NCI-H128 (cell line): ENCODE data around the gene ZDHHC14.
"Not testable (repeated sequence)": the region's sequence is repeated elsewhere in the genome, so short reads cannot be mapped to it uniquely, and the experiment has no call there.

ENCODE experiments used
- DNase-seq: peaks from one replicate; lab custom pipeline; 2025; ENCODE audit not compliant: unreplicated experiment; lab: John Stamatoyannopoulos, UW

Gene ZDHHC14

DNA sequence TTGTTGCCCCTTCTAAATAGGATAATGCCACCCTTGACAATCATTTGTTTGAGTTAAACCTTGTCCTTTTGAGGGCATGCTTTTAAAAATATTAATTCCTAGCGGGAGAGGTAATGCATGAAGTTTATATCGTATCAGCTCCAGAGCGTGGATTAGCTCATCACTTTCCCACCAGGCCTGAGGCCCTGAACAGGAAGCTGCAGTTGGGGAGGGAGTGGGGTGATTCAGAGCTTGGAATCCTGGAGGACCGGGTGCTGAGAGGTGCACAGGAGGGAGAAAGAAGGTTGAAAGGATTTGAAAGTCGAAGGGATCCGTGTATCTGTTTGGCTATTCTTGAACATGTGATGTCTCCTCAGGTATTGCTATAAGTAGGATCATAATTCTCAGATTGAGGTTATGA lies 25.0 kb downstream of the ZDHHC14 start:
- no peak for DNase-seq

DNA sequence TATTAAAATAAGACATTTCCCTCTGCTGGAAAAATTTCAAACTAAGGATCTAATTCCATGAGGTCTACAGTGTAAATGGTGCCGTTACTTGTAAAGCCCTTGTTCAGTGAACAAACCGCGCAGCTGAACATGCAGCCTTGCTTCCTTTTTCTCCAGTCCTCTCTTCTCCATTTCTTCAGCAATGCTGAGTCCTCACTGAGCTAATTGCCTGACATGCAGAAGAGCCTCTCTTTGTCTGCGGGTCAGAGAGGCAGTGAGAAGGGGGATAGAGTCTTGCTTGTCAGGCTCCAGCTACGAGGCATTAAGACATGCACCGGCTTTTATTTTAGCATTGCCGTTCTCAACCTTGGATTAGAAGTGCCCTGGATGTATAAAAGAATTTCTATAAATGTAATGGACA lies 25.7 kb downstream of the ZDHHC14 start:
- DNase-seq, result no peak

DNA sequence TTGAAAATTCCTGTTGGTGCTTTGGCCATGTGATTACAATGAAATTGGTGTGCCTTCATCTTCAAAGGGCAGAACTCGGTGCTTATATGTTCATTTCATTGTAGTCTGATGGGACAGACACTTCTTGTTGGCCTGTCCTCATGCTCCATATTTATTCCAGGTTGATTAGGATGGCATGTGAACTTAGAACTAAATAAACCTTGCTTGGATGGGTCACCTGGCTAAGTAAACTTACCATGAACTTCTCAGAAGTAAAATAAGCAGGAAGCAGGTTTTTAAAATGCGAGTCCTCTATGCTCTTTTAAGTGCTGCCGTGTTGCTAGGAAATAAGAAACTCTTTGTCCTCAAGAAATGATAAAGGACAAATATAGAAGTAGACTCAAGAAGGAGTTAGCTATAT lies 26.7 kb downstream of the ZDHHC14 start:
- DNase-seq, result no peak

DNA sequence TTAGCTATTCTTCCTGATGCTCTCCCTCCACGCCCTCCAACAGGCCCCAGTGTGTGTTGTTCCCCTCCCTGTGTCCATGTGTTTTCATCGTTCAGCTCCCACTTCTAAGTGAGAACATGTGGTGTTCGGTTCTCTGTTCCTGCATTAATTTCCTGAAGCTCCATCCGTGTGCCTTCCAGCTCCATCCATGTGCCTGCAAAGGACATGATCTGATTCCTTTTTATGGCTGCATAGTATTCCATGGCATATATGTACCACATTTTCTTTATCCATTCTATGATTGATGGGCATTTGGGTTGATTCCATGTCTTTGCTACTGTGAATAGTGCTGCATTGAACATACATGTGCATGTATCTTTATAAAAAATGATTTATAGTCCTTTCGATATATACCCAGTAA lies 27.4 kb downstream of the ZDHHC14 start:
- DNase-seq, result not testable (repeated sequence)

DNA sequence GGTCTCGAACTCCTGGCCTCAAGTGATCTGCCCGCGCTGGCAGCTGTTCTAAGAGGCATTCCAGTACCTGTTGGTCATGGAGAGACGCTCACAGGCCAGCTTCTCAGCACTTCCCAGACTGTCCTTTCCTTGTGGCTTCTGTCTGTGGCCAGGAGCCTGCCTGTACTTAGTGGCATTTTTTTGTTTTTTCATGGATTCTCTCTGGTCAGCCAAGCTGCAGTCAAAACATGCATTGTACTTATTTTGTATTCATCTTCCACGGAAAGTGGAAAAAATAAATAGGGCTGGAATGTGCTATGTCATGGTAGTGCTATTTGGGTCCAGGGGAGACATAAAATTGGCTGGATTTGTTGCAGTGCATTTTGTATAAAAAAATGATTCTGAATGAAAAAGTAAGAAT lies 29.1 kb downstream of the ZDHHC14 start:
- no peak for DNase-seq

DNA sequence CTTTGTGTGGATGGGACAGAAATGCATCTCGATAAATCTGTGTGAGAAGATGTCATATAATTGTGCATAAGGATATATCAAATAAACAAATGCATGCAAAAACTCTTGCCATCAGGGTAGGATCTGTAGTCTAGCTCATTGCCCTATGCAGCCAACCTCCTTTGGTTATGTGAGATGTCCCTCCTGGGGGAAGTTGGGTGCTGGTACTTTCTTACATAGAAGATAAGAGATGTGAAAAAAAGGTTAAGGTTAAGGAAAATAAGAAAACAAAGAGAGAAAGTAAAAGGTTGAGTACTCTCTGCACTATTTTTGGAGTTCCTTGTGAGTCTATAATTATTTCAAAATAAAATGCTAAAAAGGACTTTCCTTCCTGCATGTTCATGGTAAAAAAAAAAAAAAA lies 30.4 kb downstream of the ZDHHC14 start:
- DNase-seq, result no peak

DNA sequence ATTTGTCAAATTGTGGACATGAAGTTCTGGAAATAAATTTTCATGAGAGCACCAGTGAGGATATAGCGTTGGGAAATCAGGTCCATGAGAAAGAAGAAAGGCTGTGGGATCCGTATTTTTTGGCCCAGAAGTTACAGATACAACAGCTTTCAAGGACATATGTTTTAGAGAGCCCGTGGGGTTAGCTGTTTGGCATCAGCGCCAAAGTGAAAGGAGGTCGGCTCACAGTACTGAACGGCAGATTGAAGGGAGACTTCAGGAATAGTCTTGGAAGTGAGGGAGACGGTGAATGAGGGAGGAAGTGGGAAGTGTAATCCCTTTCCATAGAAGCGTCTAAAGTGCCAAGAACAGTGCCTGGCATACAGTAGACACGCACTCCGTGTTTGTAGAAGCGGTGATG lies 31.8 kb downstream of the ZDHHC14 start:
- no peak for DNase-seq

DNA sequence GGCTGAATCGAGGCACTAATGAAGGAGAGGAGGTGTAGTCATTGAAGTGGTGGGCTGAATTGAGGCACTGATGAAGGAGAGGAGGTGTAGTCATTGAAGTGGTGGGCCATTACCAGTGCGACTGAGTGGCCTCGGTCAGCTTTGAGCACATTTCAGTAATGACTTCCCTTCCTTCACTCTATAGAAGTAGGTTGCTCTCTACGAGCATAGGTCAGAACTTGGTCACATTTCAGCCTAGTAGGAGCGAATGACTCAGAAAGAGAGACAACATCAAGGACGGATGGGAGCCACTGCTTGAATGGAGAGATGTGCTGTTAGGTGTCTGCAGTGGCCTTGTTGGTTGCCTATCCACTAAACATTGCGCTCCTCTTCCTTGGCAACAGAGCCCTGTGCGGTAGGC lies 39.5 kb downstream of the ZDHHC14 start:
- DNase-seq, result no peak

DNA sequence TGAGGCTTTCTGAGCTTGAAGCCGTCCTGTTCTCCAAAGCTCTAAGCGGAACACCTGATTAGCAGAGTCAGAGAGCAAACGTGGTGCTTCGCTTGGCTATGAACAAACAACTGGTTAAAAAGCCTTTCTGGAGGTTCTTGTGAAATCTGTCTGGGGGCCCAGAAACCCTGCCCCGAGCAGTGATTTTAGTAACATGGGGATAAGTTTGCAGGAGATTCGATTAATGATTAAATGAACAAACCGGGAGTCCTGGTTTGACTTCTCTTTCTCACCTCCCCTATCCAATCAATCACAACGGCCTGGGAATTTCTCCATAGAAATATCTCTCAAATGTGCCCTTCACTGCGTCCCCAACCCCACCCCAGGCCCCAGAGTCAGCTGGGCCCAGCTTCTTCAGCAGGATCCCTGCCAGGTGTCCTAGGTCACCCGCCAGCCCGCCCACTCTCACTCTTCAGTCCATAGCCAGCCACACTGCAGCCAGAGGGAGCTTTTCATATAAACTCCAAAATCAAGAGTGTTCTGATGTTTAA lies 43.6 kb downstream of the ZDHHC14 start:
- no peak for DNase-seq

DNA sequence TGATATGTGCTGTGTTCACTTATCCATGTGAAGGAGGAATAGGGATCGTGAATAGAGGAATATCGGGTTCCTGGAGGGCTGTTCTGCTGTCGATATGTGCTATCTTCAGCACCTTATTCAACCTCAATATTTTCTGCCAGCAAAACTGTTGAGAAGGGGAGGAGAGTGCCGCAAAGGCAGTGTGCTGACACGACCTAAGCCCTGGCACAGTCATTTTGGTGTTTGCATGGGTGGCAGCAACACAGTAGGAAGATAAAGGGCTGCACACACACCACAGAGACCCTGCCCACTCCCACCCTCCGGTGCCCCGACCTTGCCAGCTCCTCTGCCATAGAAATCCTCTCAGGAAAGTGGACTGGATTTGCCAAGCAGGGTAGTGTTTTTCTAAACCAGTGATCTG lies 47.0 kb downstream of the ZDHHC14 start:
- DNase-seq, result no peak

DNA sequence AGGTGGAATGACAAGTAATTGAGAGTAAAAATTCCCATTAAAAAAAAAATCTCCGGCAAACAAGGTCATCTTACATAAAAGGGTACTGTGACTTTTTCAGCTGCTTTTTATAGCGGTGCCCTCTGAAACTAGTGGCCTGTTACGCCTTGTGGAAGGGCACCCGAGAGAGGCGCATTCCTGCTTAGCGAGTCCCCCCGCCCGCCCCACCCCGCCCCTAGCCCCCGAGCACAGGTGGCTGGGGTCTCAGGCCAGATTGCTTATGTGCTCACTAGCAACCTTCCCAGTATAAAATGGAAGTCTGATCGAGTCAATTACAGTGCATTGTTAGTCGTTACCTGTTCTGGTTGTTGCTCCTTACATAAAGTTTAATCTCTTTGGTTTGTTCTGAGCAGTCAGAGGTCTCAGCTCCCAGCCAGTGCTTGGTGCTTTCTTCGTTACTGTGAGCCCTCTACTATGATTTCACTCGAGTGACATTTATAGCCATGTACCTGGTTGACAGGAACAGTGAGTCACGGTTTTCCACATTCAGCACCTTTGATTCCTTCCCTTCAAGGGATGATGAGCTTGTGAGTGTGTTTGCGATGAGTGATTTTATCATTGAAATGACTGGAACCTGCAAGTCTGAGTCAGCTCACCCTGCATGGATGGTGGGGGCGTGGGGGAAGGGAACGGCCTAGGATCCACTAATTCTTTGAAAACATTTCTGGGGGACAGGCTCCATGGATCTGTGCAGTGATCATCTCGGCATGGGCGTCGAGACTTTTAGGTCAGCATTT lies 47.6 kb downstream of the ZDHHC14 start:
- no peak for DNase-seq

DNA sequence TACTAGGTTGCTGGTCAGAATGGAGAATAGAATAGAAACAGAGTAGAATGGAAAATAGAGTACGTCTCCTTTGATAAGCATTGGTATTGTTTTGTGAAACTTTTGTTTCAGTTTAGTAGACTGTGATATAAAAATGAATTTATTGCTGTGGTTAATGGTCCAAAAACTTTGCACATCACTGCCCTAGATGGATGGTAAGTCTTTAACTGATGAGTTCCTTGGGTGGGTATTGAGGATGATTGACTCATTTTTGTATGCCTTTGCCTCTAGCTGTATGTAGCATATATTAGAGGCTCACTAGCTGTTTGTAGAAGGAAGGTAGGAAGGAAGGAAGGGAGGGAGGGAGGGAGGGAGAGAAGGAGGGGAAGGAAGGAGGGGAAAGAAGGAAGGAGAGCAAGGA lies 48.3 kb downstream of the ZDHHC14 start:
- no peak for DNase-seq

DNA sequence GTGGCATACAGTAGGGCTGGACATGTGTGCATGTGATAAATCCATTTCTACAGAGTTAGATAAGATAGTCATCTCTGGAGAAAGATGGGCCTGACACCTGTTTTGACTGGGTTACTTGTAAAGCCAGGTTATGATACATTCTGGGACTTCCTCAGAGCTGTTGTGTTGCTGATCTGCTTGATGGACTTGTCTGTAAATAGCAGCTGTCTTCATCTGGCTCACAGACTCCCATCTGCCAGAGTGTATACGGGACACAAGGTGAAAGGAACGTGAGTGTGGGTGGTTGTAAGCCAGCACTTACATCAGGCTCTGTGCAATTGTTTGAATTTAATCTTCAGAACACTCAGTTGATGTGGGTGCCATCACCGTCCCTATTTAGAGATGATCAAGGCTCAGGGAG lies 49.8 kb downstream of the ZDHHC14 start:
- DNase-seq, result no peak

DNA sequence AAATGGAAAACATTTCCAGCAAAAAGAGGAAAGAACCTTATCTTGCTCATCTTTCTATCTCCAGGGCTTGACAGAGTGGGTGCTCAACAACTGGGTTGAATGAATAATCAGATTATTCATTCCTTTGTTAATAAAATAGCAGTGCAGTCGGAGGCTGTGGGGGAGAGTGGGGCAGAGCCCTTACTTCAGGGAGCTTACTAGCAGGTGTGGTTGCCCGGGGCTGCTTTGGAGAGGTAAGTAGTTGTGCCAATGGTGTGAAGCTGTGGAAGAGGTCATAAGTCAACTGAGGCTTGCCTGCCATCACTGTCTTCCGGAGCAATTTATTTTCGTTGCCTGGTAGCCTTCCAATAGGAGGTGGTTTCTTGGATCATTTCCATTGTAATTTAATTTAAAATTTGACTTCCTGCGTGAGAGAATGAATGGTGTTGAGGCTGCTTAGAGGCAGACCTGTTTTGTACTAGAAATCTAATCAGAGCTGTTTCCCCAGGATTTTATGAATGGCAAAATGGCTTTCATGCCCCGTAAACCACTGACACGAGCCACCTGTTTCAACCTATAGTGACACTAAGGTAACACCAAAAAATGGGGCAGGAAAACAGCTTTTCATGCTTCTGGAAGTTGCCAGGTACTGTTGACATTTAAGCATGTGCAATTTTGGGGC lies 51.4 kb downstream of the ZDHHC14 start:
- DNase-seq, result no peak

DNA sequence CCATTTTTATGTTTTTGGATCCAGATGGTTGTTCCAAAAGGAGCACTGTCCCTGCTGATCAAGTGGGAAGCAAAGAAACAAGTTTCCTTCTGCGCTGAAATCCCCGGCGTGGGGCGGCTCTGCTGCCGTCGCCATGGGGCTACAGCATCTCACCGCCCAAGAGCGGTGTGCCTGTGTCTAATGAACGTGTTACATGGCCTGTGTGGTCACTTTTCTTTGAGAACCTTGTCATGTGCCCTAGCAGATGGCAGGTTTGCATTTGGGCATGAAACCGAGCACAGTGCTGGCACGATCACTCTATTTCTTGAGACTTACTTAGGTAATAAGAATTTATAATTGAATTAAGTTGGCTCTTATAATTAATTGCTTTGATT lies 51.9 kb downstream of the ZDHHC14 start:
- no peak for DNase-seq

DNA sequence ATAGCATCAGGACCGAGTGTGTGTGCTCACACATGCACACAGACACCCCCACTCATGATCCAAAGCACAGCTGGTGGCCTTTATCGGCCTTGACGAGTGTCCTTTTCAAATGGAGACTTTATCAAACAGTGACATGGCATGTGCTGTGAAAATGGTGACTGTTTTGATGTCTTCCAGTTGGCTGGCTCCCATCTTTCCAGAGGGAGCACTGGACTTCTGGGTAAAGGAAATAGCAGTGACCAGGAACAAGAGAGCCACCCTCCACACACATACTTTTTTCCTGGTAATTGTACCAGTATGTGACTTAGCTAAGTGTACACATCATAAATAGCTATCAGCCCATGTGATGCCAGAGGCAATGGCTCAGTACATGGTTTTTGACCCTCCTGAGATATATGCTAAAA lies 52.7 kb downstream of the ZDHHC14 start:
- DNase-seq, result no peak

DNA sequence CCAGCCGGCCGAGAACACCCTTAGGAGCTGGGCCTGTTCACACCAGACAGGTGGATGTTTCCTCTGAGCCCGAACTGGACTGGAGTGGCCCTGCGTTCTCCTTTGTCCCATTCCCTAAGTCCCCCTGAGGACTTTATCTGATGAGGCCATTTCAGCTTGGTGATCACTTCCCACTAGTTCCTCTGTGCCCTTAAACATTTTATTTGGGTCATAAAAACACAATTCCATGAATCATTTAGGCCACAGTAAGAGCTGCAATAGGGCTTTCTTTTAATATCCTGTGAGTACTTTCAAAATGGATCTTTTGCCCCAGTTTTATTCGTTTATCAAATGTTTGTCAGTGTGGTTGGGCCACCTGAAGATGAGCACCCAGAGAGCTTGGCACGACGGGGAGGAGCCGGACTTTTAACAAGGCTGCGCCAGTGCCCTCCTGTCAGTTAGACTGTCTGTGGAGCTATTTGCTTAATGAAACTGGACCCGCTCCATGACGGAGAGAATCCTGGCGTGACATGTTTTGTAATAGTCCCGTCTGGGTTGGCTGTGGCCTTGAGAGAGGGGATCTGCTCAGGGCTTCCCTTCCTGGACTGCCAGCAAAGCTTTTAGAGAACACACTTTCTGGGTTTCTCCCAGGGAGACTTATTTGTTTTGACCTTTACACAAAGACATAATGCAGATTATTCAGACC lies 53.5 kb downstream of the ZDHHC14 start:
- no peak for DNase-seq

DNA sequence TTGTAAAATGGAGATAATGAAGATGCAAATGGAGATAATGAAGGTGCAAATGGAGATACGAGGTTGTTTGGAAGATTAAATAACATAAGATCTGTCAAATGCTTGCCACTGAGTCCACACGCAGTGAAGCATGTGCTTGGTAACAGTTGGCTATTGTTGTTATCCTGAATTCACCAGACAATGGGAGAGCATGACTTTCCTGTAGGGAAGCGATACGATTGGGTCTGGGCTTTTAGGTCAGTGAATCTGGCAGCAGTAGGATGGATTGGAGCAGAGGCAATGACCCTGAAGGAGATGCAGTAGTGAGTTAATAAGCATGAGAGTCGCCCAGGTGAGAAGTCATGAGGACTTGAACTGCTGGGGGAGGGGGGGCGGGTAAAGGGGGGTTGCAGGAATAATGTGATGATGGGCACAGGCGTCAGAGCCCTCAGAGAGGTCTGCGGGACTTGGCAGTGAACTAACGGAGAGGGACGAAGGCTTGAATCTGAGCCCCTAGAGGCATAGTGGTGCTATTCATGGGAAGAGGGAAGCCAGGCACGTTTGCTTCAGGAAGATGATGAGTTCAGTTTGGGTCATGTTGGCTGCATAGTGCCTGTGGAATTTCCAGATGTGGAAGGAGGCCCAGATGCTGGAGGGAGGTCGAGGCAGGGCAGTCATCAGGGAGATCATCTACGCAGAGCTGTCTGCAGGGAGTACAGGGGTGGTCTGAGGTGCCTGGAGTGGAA lies 55.4 kb downstream of the ZDHHC14 start:
- DNase-seq, result no peak

DNA sequence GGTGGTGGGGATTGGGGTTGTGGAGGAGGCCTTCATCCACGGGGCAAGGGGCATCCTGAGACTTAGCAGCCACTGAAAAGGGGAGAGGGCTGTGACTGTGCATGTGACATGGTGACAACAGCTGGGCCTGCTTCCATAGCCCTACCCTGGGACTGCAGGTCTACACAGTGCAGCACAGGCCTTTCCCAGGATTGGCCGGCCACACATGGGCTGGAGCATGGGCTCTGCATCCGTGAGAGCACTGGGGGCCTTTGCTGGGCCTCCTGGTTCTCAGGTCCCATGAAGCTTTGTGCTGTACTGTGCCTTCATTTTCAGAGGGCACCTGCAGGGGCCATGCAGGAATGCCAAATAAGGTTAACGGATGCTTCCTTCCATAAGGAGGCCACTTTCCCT lies 56.0 kb downstream of the ZDHHC14 start:
- DNase-seq, result no peak

DNA sequence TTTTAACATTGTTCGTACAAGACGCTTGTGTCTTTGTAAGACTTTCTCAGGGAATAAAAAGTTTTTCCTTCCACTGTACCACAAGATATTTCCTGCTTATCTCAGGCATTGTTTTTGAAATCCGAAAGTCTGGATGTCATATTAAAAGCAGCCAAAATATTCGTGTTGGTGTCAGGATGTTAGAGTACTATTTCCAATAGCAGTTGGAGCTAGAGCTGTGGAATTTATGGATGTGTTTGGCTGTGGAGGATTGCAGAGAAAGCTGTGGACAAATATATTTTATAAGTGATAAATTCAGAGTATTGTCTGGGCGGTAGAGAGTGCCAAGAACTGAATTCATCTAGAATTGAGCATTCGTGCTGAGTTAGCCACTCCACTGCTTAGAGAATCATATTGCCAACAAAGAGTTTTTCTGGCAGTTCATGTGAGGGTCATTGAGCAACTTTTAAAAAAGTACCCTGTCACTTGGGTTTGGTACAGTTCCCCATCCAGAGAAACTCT lies 57.7 kb downstream of the ZDHHC14 start:
- DNase-seq, result no peak

DNA sequence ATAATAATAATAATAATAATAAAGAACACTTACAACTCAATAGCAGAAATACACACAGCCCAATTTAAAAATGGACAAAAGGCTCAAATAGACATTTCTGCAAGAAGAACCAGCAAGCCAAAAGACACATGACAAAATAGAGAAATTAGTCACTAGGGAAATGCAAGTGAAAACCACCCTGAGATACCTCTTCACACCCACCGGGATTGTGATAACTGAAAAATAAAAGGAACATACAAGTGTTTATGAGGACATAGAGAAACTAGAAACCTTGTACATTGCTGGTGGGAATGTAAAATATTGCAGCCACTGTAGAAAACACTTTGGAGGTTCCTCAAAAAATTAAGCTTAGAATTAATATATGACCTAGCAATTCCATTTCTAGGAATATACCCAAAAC lies 59.2 kb downstream of the ZDHHC14 start:
- no peak for DNase-seq
